ENCODE measurements around the gene CLCN2.

The CLCN2 gene

DNA sequence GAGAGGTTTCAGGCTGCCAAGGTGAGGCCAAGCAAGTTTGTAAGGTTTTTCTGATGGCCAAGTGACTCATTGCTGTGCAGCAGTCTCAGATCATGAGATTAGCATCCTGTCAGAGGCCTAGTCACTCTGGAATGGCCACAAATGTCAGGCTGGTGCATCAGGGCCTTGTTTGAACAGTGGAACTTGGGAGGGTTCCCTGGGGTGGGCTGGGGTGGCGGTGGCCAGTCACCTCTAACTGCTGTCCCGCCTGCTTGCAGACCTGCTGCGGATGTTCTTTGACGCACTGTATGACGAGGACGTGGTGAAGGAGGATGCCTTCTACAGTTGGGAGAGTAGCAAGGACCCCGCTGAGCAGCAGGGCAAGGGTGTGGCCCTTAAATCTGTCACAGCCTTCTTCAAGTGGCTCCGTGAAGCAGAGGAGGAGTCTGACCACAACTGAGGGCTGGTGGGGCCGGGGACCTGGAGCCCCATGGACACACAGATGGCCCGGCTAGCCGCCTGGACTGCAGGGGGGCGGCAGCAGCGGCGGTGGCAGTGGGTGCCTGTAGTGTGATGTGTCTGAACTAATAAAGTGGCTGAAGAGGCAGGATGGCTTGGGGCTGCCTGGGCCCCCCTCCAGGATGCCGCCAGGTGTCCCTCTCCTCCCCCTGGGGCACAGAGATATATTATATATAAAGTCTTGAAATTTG is 26.8 kb downstream of the CLCN2 start:
- ATAC-seq: no peak
- TF ChIP-seq ZFP30 (CRISPR knock-in tag; IDR thresholded peaks at IDR 0.05): no peak
- no peak for TF ChIP-seq ZNF565 (CRISPR knock-in tag; conservative IDR thresholded peaks at IDR 0.05; ENCODE audit: low read depth)
- TF ChIP-seq, protein P1, sequence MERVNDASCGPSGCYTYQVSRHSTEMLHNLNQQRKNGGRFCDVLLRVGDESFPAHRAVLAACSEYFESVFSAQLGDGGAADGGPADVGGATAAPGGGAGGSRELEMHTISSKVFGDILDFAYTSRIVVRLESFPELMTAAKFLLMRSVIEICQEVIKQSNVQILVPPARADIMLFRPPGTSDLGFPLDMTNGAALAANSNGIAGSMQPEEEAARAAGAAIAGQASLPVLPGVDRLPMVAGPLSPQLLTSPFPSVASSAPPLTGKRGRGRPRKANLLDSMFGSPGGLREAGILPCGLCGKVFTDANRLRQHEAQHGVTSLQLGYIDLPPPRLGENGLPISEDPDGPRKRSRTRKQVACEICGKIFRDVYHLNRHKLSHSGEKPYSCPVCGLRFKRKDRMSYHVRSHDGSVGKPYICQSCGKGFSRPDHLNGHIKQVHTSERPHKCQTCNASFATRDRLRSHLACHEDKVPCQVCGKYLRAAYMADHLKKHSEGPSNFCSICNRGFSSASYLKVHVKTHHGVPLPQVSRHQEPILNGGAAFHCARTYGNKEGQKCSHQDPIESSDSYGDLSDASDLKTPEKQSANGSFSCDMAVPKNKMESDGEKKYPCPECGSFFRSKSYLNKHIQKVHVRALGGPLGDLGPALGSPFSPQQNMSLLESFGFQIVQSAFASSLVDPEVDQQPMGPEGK (CRISPR knock-in tag; IDR thresholded peaks at IDR 0.05; ENCODE audit: borderline replicate concordance): no peak
- TF ChIP-seq, protein P2, sequence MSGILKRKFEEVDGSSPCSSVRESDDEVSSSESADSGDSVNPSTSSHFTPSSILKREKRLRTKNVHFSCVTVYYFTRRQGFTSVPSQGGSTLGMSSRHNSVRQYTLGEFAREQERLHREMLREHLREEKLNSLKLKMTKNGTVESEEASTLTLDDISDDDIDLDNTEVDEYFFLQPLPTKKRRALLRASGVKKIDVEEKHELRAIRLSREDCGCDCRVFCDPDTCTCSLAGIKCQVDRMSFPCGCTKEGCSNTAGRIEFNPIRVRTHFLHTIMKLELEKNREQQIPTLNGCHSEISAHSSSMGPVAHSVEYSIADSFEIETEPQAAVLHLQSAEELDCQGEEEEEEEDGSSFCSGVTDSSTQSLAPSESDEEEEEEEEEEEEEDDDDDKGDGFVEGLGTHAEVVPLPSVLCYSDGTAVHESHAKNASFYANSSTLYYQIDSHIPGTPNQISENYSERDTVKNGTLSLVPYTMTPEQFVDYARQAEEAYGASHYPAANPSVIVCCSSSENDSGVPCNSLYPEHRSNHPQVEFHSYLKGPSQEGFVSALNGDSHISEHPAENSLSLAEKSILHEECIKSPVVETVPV (CRISPR knock-in tag; IDR thresholded peaks at IDR 0.05): no peak
- TF ChIP-seq BACH2 (CRISPR knock-in tag; IDR thresholded peaks at IDR 0.05; ENCODE audit: borderline replicate concordance): no peak
- TF ChIP-seq ZNF8 (CRISPR knock-in tag; IDR thresholded peaks at IDR 0.05): no peak
- TF ChIP-seq TCF4 (CRISPR knock-in tag; IDR thresholded peaks at IDR 0.05; ENCODE audit: borderline replicate concordance): no peak
- TF ChIP-seq CSDC2 (CRISPR knock-in tag; IDR thresholded peaks at IDR 0.05): no peak
- TF ChIP-seq, protein P3, sequence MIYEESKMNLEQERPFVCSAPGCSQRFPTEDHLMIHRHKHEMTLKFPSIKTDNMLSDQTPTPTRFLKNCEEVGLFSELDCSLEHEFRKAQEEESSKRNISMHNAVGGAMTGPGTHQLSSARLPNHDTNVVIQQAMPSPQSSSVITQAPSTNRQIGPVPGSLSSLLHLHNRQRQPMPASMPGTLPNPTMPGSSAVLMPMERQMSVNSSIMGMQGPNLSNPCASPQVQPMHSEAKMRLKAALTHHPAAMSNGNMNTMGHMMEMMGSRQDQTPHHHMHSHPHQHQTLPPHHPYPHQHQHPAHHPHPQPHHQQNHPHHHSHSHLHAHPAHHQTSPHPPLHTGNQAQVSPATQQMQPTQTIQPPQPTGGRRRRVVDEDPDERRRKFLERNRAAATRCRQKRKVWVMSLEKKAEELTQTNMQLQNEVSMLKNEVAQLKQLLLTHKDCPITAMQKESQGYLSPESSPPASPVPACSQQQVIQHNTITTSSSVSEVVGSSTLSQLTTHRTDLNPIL (CRISPR knock-in tag; IDR thresholded peaks at IDR 0.05; ENCODE audit: low read depth): no peak
- TF ChIP-seq ISL1 (CRISPR knock-in tag; IDR thresholded peaks at IDR 0.05): no peak
- no peak for TF ChIP-seq ARNTL (CRISPR knock-in tag; IDR thresholded peaks at IDR 0.05; ENCODE audit: borderline replicate concordance, low read depth)
- TF ChIP-seq ZC3H10 (CRISPR knock-in tag; IDR thresholded peaks at IDR 0.05): no peak
- TF ChIP-seq SNAI2 (CRISPR knock-in tag; IDR thresholded peaks at IDR 0.05): no peak

DNA sequence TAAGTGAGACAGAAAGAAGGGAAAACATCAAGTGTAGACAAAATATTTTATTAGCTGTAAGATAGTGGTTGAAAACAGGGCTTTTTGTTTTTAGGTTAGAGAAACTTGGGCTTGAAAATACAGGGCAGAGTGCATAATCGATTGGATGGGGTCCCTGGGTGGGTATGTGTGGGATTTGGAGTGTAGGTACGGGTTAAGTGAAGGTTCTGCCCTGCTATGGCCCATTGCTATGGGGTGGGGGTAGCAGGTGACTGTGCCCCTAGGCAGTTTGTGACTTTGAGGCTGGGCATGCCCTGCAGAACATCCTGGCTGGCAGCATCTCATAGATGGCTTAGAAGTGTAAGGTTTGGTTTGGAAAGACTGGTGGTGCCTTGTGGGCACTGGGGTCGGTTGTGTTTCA is 27.7 kb downstream of the CLCN2 start:
- ATAC-seq: no peak
- TF ChIP-seq, protein P1 (CRISPR knock-in tag; IDR thresholded peaks at IDR 0.05; ENCODE audit: borderline replicate concordance): no peak
- no peak for TF ChIP-seq SNAI2 (CRISPR knock-in tag; IDR thresholded peaks at IDR 0.05)
- no peak for TF ChIP-seq BACH2 (CRISPR knock-in tag; IDR thresholded peaks at IDR 0.05; ENCODE audit: borderline replicate concordance)
- TF ChIP-seq, protein P4, sequence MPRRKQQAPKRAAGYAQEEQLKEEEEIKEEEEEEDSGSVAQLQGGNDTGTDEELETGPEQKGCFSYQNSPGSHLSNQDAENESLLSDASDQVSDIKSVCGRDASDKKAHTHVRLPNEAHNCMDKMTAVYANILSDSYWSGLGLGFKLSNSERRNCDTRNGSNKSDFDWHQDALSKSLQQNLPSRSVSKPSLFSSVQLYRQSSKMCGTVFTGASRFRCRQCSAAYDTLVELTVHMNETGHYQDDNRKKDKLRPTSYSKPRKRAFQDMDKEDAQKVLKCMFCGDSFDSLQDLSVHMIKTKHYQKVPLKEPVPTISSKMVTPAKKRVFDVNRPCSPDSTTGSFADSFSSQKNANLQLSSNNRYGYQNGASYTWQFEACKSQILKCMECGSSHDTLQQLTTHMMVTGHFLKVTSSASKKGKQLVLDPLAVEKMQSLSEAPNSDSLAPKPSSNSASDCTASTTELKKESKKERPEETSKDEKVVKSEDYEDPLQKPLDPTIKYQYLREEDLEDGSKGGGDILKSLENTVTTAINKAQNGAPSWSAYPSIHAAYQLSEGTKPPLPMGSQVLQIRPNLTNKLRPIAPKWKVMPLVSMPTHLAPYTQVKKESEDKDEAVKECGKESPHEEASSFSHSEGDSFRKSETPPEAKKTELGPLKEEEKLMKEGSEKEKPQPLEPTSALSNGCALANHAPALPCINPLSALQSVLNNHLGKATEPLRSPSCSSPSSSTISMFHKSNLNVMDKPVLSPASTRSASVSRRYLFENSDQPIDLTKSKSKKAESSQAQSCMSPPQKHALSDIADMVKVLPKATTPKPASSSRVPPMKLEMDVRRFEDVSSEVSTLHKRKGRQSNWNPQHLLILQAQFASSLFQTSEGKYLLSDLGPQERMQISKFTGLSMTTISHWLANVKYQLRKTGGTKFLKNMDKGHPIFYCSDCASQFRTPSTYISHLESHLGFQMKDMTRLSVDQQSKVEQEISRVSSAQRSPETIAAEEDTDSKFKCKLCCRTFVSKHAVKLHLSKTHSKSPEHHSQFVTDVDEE (CRISPR knock-in tag; IDR thresholded peaks at IDR 0.05): no peak
- TF ChIP-seq, protein P3 (CRISPR knock-in tag; IDR thresholded peaks at IDR 0.05; ENCODE audit: low read depth): no peak
- no peak for TF ChIP-seq OSR1 (CRISPR knock-in tag; IDR thresholded peaks at IDR 0.05)
- no peak for TF ChIP-seq TCF4 (CRISPR knock-in tag; IDR thresholded peaks at IDR 0.05; ENCODE audit: borderline replicate concordance)
- TF ChIP-seq ARNTL (CRISPR knock-in tag; IDR thresholded peaks at IDR 0.05; ENCODE audit: borderline replicate concordance, low read depth): no peak
- TF ChIP-seq PPARA (CRISPR knock-in tag; IDR thresholded peaks at IDR 0.05; ENCODE audit: borderline replicate concordance): no peak
- TF ChIP-seq, protein P2 (CRISPR knock-in tag; IDR thresholded peaks at IDR 0.05): no peak
- TF ChIP-seq ZFP30 (CRISPR knock-in tag; IDR thresholded peaks at IDR 0.05): no peak
- TF ChIP-seq CSDC2 (CRISPR knock-in tag; IDR thresholded peaks at IDR 0.05): no peak
- TF ChIP-seq ZC3H10 (CRISPR knock-in tag; IDR thresholded peaks at IDR 0.05): no peak
- no peak for TF ChIP-seq GLIS3 (CRISPR knock-in tag; IDR thresholded peaks at IDR 0.05)
- TF ChIP-seq, protein P5, sequence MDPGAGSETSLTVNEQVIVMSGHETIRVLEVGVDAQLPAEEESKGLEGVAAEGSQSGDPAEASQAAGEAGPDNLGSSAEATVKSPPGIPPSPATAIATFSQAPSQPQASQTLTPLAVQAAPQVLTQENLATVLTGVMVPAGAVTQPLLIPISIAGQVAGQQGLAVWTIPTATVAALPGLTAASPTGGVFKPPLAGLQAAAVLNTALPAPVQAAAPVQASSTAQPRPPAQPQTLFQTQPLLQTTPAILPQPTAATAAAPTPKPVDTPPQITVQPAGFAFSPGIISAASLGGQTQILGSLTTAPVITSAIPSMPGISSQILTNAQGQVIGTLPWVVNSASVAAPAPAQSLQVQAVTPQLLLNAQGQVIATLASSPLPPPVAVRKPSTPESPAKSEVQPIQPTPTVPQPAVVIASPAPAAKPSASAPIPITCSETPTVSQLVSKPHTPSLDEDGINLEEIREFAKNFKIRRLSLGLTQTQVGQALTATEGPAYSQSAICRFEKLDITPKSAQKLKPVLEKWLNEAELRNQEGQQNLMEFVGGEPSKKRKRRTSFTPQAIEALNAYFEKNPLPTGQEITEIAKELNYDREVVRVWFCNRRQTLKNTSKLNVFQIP (CRISPR knock-in tag; IDR thresholded peaks at IDR 0.05; ENCODE audit: borderline replicate concordance, low read depth): no peak
